Suprapubic skin (tissue), 3 donors: ENCODE data around the gene PLCG2.

Source experiments
- EP300 ChIP-seq: sonication (generic); formaldehyde crosslinking; IDR thresholded peaks from one replicate; pipeline ENCODE4 v1.6.1; 2017; ENCODE audit warnings: antibody characterized with exemption
- TF ChIP-seq, protein P1 (sequence below), 2 donors: fragments of 200-600 bp in 1 of 2; fragments of 450-650 bp in 1 of 2; sonication (generic) in 1 of 2; IDR thresholded peaks; one replicate each; pipeline ENCODE4 v1.5.1; 2016 to 2019; ENCODE audit warnings: antibody characterized with exemption in 2 of 2, mild to moderate bottlenecking in 1 of 2, moderate library complexity in 1 of 2

GRCh38 chr16:81790830-81791435, 11.8 kb downstream of the PLCG2 start:
- TF ChIP-seq, protein P1, sequence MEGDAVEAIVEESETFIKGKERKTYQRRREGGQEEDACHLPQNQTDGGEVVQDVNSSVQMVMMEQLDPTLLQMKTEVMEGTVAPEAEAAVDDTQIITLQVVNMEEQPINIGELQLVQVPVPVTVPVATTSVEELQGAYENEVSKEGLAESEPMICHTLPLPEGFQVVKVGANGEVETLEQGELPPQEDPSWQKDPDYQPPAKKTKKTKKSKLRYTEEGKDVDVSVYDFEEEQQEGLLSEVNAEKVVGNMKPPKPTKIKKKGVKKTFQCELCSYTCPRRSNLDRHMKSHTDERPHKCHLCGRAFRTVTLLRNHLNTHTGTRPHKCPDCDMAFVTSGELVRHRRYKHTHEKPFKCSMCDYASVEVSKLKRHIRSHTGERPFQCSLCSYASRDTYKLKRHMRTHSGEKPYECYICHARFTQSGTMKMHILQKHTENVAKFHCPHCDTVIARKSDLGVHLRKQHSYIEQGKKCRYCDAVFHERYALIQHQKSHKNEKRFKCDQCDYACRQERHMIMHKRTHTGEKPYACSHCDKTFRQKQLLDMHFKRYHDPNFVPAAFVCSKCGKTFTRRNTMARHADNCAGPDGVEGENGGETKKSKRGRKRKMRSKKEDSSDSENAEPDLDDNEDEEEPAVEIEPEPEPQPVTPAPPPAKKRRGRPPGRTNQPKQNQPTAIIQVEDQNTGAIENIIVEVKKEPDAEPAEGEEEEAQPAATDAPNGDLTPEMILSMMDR (IDR thresholded peaks at IDR 0.05), result no peak
- TF ChIP-seq EP300, result no peak
